SU-DHL-6 (cell line): ENCODE measurements around the gene KRTAP4-3.

Experiments used
- EZH2phosphoT487 ChIP-seq: fragments of 200-600 bp; sonication (generic), shearing (Covaris generic); conservative IDR thresholded peaks from 2 replicates; pipeline ENCODE4 v1.6.1; 2018; ENCODE audit warnings: mild to moderate bottlenecking, antibody characterized with exemption, low read length, moderate library complexity, mixed read lengths
- TF ChIP-seq, protein P1 (sequence below): fragments of 200-600 bp; sonication (generic); IDR thresholded peaks from one replicate; pipeline ENCODE4 v1.5.1; 2017; ENCODE audit warnings: antibody characterized with exemption, mild to moderate bottlenecking, low read length, moderate library complexity; ENCODE audit not compliant: insufficient read depth, poor library complexity, severe bottlenecking

GRCh38 chr17:41178341-41178740, 10.3 kb upstream of the KRTAP4-3 start:
- TF ChIP-seq, protein P1, sequence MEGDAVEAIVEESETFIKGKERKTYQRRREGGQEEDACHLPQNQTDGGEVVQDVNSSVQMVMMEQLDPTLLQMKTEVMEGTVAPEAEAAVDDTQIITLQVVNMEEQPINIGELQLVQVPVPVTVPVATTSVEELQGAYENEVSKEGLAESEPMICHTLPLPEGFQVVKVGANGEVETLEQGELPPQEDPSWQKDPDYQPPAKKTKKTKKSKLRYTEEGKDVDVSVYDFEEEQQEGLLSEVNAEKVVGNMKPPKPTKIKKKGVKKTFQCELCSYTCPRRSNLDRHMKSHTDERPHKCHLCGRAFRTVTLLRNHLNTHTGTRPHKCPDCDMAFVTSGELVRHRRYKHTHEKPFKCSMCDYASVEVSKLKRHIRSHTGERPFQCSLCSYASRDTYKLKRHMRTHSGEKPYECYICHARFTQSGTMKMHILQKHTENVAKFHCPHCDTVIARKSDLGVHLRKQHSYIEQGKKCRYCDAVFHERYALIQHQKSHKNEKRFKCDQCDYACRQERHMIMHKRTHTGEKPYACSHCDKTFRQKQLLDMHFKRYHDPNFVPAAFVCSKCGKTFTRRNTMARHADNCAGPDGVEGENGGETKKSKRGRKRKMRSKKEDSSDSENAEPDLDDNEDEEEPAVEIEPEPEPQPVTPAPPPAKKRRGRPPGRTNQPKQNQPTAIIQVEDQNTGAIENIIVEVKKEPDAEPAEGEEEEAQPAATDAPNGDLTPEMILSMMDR: no peak
- no peak for TF ChIP-seq EZH2phosphoT487
